Lung microvascular endothelial cell (primary cell): Measurements from ENCODE around the gene TSPAN11. TPM values are rescaled to one million over a fixed set of nuclear protein-coding genes. Genes with fewer than 3 reads are reported as not detected.
"Not testable (repeated sequence)": the region's sequence is repeated elsewhere in the genome, so short reads cannot be mapped to it uniquely, and the experiment has no call there.

Experiments
- DNase-seq, 2 donors: peaks; one replicate each; pipeline versions ENCODE4 v3.0.0 to v3.0.0-alpha.2; 2010; ENCODE audit warnings: low read depth in 2 of 2
- total RNA-seq: library from RNA; depleted of rRNA; stranded (reverse); fragments of >200 nt; gene quantifications from 2 replicates; pipeline ENCODE4 v1.2.1, GENCODE V29; 2014

The TSPAN11 gene, protein sequence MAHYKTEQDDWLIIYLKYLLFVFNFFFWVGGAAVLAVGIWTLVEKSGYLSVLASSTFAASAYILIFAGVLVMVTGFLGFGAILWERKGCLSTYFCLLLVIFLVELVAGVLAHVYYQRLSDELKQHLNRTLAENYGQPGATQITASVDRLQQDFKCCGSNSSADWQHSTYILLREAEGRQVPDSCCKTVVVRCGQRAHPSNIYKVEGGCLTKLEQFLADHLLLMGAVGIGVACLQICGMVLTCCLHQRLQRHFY
- 5.0 and 5.7 TPM in 2 replicates for total RNA-seq

GRCh38 chr12:30926243-30927221 lies at the start of gene TSPAN11:
TSPAN11 (plus strand) TSS chr12:30926748; CDS start chr12:30953992, 27,244 bp downstream.
- peak; percentile 47 to 58 for DNase-seq

GRCh38 chr12:30877105-30877875 lies 49.3 kb upstream of the TSPAN11 start:
- no peak for DNase-seq

- no peak for DNase-seq
Observed at GRCh38 chr12:30878024-30878423, 48.5 kb upstream of the TSPAN11 start.

DNA sequence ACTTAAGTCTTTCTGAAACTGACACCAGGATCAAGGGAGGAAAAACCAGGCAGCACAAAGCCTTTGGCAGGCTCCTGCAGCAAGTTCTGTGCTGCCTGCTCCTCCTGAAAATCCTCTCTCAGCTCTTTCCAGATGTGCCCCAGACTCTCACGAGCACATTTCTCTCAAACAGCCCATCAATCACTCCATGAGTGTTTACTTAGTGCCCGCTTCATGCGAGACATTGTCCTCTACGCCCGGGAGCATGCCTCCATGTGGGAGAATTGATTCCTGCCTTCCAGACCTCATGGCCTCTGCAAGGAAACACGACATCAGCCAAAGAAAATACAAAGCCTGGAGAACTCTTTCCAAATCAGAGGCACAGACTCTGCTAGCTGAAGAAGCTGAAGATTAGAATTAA lies 46.5 kb upstream of the TSPAN11 start:
- no peak for DNase-seq

- DNase-seq: no peak
Observed at GRCh38 chr12:30880813-30881212, 45.7 kb upstream of the TSPAN11 start.

DNA sequence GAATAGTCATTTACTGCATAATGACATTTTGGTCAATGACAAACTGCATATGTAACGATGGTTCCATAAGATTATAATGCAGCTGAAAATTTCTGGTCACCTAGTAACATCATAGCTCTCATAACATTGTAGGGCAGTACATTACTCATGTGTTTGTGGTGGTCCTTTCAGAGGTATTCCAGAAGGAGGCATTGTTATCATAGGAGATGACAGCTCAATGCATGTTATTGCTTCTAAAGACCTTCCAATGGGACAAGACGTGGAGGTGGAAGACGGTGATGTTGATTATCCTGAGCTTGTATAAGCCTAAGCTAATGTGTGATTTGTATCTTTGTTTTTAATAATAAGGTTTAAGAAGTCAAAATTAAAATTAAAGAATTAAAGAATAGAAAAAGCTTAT lies 43.8 kb upstream of the TSPAN11 start:
- DNase-seq: peak; percentile 22 to 41

- DNase-seq: no peak
Observed at GRCh38 chr12:30884799-30885198, 41.7 kb upstream of the TSPAN11 start.

DNA sequence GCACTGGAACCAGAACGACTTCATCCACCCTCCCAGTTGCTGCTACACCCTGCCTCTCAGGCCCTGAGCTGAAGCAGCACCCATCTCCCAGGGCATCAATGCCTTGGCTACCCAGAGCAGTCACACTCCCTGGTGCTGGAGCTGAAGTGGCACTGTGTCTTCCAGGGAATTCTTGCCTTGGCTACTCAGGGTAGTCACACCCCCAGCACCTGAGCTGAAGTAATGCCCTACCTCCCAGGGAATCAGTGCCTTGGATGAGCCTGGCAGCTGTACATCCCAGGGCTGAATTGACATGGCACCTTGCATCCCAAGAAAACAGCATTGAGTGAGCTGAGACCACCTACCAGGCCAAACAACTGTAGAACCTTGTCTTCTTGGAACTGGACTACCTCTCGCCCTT lies 41.2 kb upstream of the TSPAN11 start:
- DNase-seq: no peak

DNA sequence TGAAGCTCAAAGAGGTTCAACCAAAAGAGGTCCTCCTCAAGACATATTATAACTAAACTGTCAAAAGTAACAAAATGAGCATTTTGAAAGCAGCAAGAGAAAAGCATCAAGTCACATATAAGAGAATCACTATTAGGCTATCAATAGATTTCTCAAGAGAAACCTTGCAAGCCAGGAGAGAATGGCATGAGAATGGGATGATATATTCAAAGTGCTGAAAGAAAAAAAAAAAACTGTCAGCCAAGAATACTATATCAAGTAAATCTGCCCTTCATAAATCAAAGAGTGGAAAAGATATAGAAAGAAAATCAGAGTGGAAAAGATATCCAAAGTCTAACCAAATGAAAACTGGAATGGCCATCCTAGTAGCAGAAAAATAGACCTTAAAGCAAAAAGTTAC lies 39.3 kb upstream of the TSPAN11 start:
- no peak for DNase-seq

DNA sequence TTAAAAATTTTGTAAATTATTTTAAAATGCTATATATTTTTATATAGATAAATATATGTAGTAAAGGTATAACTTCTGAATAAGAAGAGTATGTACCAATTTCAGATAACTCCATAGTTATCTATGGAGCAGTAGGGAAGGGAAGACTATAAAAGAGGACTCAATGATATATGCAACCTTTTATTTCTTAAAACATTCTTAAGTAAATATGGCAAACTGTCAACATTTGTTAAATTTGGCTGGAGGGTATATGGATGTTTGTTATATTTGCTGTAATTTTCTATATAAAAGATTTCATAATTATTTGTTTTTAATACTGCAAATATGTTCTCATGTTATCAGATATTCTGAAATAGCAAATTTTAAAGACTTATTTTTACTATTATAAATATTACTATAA lies 38.3 kb upstream of the TSPAN11 start:
- DNase-seq: no peak

DNA sequence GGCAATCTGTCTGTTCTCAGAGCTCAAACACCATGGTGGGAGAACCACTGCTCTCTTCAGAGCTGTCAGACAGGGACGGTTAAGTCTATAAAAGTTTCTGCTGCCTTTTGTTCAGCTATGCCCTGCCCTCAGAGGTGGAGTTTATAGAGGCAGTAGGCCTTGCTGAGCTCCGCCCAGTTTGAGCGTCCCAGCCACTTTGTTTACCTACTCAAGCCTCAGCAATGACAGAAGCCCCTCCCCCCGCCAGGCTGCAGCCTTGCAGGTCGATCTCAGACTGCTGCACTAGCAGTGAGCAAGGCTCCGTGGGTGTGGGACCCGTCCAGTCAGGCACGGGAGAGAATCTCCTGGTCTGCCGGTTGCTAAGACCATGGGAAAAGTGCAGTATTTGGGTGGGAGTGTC lies 32.0 kb upstream of the TSPAN11 start:
- not testable (repeated sequence) for DNase-seq

DNA sequence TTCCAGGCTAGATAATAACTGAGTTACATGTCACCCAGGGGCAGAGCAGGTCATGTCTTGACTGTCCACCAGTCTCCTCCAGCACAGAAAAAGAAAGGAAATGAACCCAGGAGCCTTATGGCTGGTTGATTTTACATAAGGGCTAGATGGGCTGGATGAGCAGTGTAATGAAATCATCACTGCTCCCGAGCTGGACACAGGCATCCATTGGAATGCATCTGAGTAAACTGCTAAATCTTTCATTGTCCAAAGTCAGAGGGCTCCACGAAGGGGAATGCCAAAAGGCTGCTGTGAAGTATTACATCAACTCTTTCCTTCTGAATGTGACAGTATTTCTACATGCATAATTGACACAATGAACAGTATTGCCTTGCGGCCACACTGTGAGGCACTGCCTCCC lies 30.1 kb upstream of the TSPAN11 start:
- DNase-seq: no peak

- no peak for DNase-seq
Observed at GRCh38 chr12:30898846-30899245, 27.7 kb upstream of the TSPAN11 start.

DNA sequence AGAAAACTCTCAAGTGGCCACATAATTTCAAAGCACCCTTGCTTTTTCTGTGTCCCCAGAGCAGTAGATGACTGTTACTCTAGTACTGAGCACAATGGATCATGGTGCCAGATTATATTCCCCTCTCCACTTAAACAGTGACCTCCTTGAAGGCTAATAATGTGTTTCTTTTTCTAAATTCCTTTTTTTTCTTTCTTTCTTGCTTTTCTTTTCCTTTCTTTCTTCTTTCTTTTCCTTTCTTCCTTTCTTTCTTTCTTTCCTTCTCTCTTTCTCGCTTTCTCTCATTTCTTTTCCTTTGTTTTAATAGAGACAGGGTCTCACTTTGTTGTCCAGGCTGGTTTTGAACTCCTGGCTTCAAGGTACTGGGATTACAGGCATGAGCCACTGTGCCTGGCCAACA lies 26.2 kb upstream of the TSPAN11 start:
- DNase-seq: no peak

- no peak for DNase-seq
Observed at GRCh38 chr12:30902001-30902400, 24.5 kb upstream of the TSPAN11 start.

DNA sequence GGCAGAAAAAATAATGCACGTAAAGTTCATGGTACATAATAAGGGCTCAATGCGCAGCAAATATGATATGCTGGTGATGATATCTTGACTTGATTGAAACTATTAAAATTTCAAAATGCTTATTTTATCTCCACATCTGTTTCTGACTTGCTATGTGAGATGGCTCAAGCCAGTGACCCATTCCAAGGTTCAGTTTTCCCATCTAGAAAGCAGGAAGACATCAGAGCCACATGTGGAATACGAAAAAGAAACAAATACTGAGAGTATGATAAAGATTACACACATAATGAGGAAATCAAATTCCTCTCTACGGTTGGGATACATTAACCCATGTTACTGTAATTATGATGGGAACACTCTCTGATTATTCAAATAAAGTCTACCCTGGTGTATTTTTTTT lies 24.0 kb upstream of the TSPAN11 start:
- no peak for DNase-seq

- no peak for DNase-seq
Observed at GRCh38 chr12:30905463-30906009, 21.0 kb upstream of the TSPAN11 start.

DNA sequence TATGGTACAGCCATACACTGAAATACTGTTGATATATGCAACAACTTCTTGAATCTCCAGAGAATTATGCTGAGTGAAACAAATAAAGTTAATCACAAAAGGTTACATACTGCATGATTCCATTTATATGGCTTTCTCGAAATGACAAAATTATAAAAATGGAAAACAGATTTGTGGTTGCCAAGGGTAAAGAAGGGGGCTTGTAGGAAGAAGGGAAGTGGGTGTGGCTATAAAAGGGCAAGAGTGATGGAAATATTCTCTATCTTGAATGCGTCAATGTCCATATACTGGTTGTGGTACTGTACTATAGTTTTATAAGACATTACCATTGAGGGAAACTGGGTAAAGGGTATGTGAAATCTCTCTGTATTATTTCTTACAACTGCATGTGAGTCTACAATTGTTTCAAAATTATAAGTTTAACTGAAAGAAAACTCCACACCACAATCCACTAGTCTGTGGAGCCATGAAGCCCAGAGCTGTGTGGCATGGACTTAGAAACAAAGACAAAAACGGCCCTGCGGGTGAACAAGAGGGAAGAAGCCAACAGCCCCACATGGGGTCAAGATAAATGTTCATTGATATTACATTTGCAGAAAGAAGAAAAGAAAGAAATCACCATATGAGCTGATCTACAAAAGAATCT lies 18.3 kb upstream of the TSPAN11 start:
- no peak for DNase-seq

- DNase-seq: no peak
Observed at GRCh38 chr12:30908722-30909348, 17.7 kb upstream of the TSPAN11 start.

GRCh38 chr12:30909349-30910037 lies 17.1 kb upstream of the TSPAN11 start:
- no peak for DNase-seq
